MM.1S (cell line): ENCODE data around the gene CCNE1.

Experiments
- DNase-seq: peaks from one replicate; pipeline ENCODE4 v3.0.0-alpha.2; 2015
- H2AFZ ChIP-seq: fragments of 300-600 bp; sonication (generic); 2 replicates; pipeline ENCODE4 v1.6.0; 2016; ENCODE audit warnings: antibody characterized with exemption, low read length
- H3F3A ChIP-seq: fragments of 300-600 bp; sonication (generic); 2 replicates; pipeline ENCODE4 v1.6.1; 2016; ENCODE audit warnings: mild to moderate bottlenecking, antibody characterized with exemption, low read length, moderate library complexity, mixed read lengths; ENCODE audit not compliant: insufficient read depth
- H3K27ac ChIP-seq: fragments of 300-600 bp; sonication (generic); 2 replicates; pipeline ENCODE4 v1.5.1; 2016; ENCODE audit warnings: mild to moderate bottlenecking, low read length
- H3K27me3 ChIP-seq: fragments of 300-600 bp; sonication (generic); replicated peaks from 2 replicates; pipeline ENCODE4 v1.6.0; 2016; ENCODE audit warnings: low read length; ENCODE audit not compliant: insufficient read depth
- H3K36me3 ChIP-seq: fragments of 300-600 bp; sonication (generic); replicated peaks from 2 replicates; pipeline ENCODE4 v1.6.1; 2016; ENCODE audit warnings: mild to moderate bottlenecking, low read length, mixed read lengths; ENCODE audit not compliant: insufficient read depth
- H3K4me1 ChIP-seq: fragments of 300-600 bp; sonication (generic); 2 replicates; pipeline ENCODE4 v1.6.1; 2016; ENCODE audit warnings: low read length, mixed read lengths
- H3K4me2 ChIP-seq: fragments of 300-600 bp; sonication (generic); 2 replicates; pipeline ENCODE4 v1.6.0; 2016; ENCODE audit warnings: low read depth, low read length
- H3K4me3 ChIP-seq: fragments of 300-600 bp; sonication (generic); 2 replicates; pipeline ENCODE4 v1.5.1; 2016; ENCODE audit warnings: low read length, mixed read lengths
- H3K79me2 ChIP-seq: fragments of 300-600 bp; sonication (generic); 2 replicates; pipeline ENCODE4 v1.6.1; 2016; ENCODE audit warnings: mixed run types, low read length, mixed read lengths
- H3K9ac ChIP-seq: fragments of 300-600 bp; sonication (generic); 2 replicates; pipeline ENCODE4 v1.6.1; 2016; ENCODE audit warnings: low read length, mixed read lengths
- H3K9me2 ChIP-seq: fragments of 300-600 bp; sonication (generic); replicated peaks from 2 replicates; pipeline ENCODE4 v1.6.1; 2016; ENCODE audit warnings: mild to moderate bottlenecking, low read length, mixed read lengths; ENCODE audit not compliant: insufficient read depth
- H3K9me3 ChIP-seq: fragments of 300-600 bp; sonication (generic); replicated peaks from 2 replicates; pipeline ENCODE4 v1.6.1; 2016; ENCODE audit warnings: mild to moderate bottlenecking, low read length, mixed read lengths; ENCODE audit not compliant: insufficient read depth
- H4K20me1 ChIP-seq: fragments of 300-600 bp; sonication (generic); 2 replicates; pipeline ENCODE4 v1.6.1; 2016; ENCODE audit warnings: mild to moderate bottlenecking, low read length, moderate library complexity, mixed read lengths; ENCODE audit not compliant: insufficient read depth
- CTCF ChIP-seq: fragments of 300-600 bp; sonication (generic); IDR thresholded peaks from 2 replicates; pipeline ENCODE4 v1.5.1; 2016; ENCODE audit warnings: antibody characterized with exemption, low read length, mixed read lengths
- EZH2 ChIP-seq: fragments of 300-600 bp; sonication (generic); optimal IDR thresholded peaks from 2 replicates; pipeline ENCODE3; 2017; ENCODE audit warnings: low read depth, mild to moderate bottlenecking, antibody characterized with exemption, low read length, mixed read lengths
- EZH2phosphoT487 ChIP-seq: fragments of 300-600 bp; sonication (generic); IDR thresholded peaks from 2 replicates; pipeline ENCODE4 v1.6.1; 2018; ENCODE audit warnings: antibody characterized with exemption, low read length

CCNE1 gene

GRCh38 chr19:29807870-29808405, 3.9 kb upstream of the CCNE1 start:
- peaks cover 4% of the 10 kb centered on the region; the same call in 1 of the 2 replicates for H3F3A ChIP-seq
- H2AFZ ChIP-seq = no peak overlapping the region
- H3K79me2 ChIP-seq = peaks cover 5% of the 10 kb centered on the region
- peaks cover 7% of the 10 kb centered on the region for H3K4me1 ChIP-seq
- no peak overlapping the region for H3K4me2 ChIP-seq
- no peaks in the 10 kb centered on the region for H3K27me3 ChIP-seq
- no peak overlapping the region for H3K9ac ChIP-seq
- H3K9me2 ChIP-seq = no peaks in the 10 kb centered on the region
- H3K36me3 ChIP-seq = no peaks in the 10 kb centered on the region
- no peaks in the 10 kb centered on the region for H4K20me1 ChIP-seq
- H3K9me3 ChIP-seq = no peaks in the 10 kb centered on the region
- TF ChIP-seq EZH2phosphoT487 (no peak), EZH2 (no peak), CTCF (no peak)
- H3K4me3 ChIP-seq = no peak overlapping the region
- H3K27ac ChIP-seq = no peak overlapping the region
- no peak for DNase-seq

GRCh38 chr19:29809795-29810503, 1.8 kb upstream of the CCNE1 start:
- H3K4me2 ChIP-seq = peak overlapping the region; percentile 89; the same call in 1 of the 2 replicates
- H3K27ac ChIP-seq = no peak overlapping the region

GRCh38 chr19:29810504-29810871, 1.3 kb upstream of the CCNE1 start:
- no peaks in the 10 kb centered on the region for H3K9me3 ChIP-seq
- TF ChIP-seq EZH2 (no peak), EZH2phosphoT487 (no peak), CTCF (no peak)
- H4K20me1 ChIP-seq = no peaks in the 10 kb centered on the region
- H3K27ac ChIP-seq = no peak overlapping the region; the same call in 1 of the 2 replicates
- H3K4me2 ChIP-seq = peak overlapping the region; percentile 89
- H2AFZ ChIP-seq = 0 out of 2 replicates have a peak overlapping the region, but pooled peaks have one; percentile 73
- H3K9ac ChIP-seq = peak overlapping the region; percentile 89
- H3F3A ChIP-seq = peaks cover 28% of the 10 kb centered on the region
- peak overlapping the region; percentile 80 for H3K4me3 ChIP-seq
- H3K36me3 ChIP-seq = no peaks in the 10 kb centered on the region
- no peaks in the 10 kb centered on the region for H3K9me2 ChIP-seq
- peaks cover 28% of the 10 kb centered on the region for H3K4me1 ChIP-seq
- H3K27me3 ChIP-seq = no peaks in the 10 kb centered on the region
- peaks cover 15% of the 10 kb centered on the region for H3K79me2 ChIP-seq
- no peak for DNase-seq

More at GRCh38 chr19:29809795-29810503, 1.8 kb upstream of the CCNE1 start:
- H3K9me3 ChIP-seq = no peaks in the 10 kb centered on the region
- TF ChIP-seq EZH2phosphoT487 (no peak), CTCF (no peak), EZH2 (no peak)
- no peak for DNase-seq
- H3K36me3 ChIP-seq = no peaks in the 10 kb centered on the region
- no peak overlapping the region for H3K9ac ChIP-seq
- peaks cover 15% of the 10 kb centered on the region for H3K79me2 ChIP-seq
- H3K4me1 ChIP-seq = peaks cover 27% of the 10 kb centered on the region
- no peaks in the 10 kb centered on the region for H3K27me3 ChIP-seq
- H4K20me1 ChIP-seq = no peaks in the 10 kb centered on the region
- 0 out of 2 replicates have a peak overlapping the region, but pooled peaks have one; percentile 73 for H2AFZ ChIP-seq
- H3K9me2 ChIP-seq = no peaks in the 10 kb centered on the region
- peaks cover 23% of the 10 kb centered on the region for H3F3A ChIP-seq
- H3K4me3 ChIP-seq = peak overlapping the region; percentile 80; the same call in 1 of the 2 replicates
